ENCODE results near the gene RNASEL. TPM values are rescaled to one million over a fixed set of nuclear protein-coding genes. Genes with fewer than 3 reads are reported as not detected.
A peak's percentile ranks its signal among the peaks of the same experiment; 100 is the strongest.

The RNASEL gene
- polyA plus RNA-seq, 1 of the 3 experiments (the other 2 are of a cell fraction) = not detected

DNA sequence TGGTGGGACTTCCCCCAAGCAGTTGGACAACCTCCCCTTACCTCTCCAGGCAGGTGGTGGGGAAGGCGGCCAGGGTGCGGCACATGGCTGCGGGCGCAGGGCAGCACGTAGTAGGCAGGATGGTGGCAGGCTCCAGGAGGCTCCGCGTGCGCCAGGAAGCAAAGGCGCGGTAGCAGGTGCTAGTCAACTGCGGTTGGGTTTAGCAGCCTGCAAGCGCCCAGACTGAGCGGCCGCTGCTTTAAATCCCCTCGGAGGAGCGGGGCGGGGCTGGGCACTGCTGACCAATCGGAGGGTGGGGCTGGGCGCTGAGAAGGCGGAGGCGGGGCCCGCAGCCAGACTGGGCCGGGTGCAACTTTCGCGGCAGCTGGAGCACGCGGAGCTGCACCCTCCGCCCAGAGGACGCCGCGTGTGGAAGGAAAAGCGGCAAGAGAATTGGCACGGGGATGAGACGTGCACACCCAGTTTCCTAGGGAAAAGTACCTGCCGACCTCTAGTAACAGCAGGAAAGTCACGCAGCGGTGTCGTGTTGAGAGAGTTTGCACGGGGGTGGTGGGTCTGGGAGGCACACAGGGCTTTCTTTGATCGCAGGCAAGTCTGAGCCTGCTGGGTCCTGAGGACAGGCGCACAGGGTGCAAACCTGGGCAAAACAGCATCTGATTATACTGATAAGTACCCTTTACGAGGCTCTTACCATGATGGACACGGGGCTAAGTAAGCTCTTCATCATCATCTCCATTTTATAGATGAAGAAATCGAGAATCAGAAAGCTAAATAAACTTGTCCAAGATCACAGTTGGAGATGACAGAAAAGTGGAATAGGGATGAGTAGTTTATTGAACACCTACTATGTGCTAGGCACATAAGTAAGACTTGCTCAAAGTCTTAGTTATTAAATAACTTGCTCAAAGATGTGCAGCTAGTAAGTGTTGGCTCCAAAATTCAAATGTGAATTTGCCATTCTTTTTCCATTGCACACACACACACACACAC is 15.4 kb upstream of the RNASEL start, which contains the start of gene RGS16:
RGS16 (minus strand) TSS at position 215 of the 990 bp plus-strand sequence; CDS start at position 85, 130 bp downstream.
- no peaks in the 10 kb centered on the region for H3K9me3 ChIP-seq
- peaks cover 0 to 29% of the 10 kb centered on the region in 2 experiments; a peak in 1 of 4 replicates for H3K4me1 ChIP-seq (ENCODE audit: control insufficient read depth in 1 of 2, insufficient read depth in 2 of 2, low read depth in 1 of 2, low read length in 1 of 2)
- POLR2A ChIA-PET = interaction anchor here (0.8 to 1.1 kb wide), 2 partner anchors 80 to 182 kb away, joined by 3 read pairs; partner anchors contain the start of gene RGS8
- H3K4me2 ChIP-seq = peak within 1 kb of the TSS; percentile 86
- H3K27ac ChIP-seq (ENCODE audit: low read depth in 2 of 2, low read length in 1 of 2) = peak within 1 kb of the TSS in 1 of 2 experiments; percentile 63; a peak in 2 of 4 replicates
- no peaks in the 10 kb centered on the region for H3K27me3 ChIP-seq (ENCODE audit: insufficient read depth)
- H3F3A ChIP-seq (replicated peaks; ENCODE audit: insufficient read depth) = no peaks in the 10 kb centered on the region
- peak within 1 kb of the TSS; percentile 57 to 67 for H3K4me3 ChIP-seq (ENCODE audit: low read depth in 2 of 2, low read length in 1 of 2)
- no peaks in the 10 kb centered on the region for H3K36me3 ChIP-seq (replicated peaks in 1 of 2; ENCODE audit: control insufficient read depth in 1 of 2, insufficient read depth in 2 of 2, low read length in 1 of 2)
- no peaks in the 10 kb centered on the region for H4K20me1 ChIP-seq (ENCODE audit: insufficient read depth)
- H3K9ac ChIP-seq = no peak within 1 kb of the TSS
- WGBS (ENCODE audit: low lambda C conversion rate) = 21% methylated on average over 24 of the region's 44 CpGs
- peak within 1 kb of the TSS; percentile 85 for H2AFZ ChIP-seq (ENCODE audit: low read depth)
- peak; percentile 98 for DNase-seq
- peak; percentile 59; the same call in 1 of the 2 replicates for TF ChIP-seq TAF1 (IDR thresholded peaks at IDR 0.05; ENCODE audit: borderline replicate concordance, low read depth, low read length)
- TF ChIP-seq, protein P1, sequence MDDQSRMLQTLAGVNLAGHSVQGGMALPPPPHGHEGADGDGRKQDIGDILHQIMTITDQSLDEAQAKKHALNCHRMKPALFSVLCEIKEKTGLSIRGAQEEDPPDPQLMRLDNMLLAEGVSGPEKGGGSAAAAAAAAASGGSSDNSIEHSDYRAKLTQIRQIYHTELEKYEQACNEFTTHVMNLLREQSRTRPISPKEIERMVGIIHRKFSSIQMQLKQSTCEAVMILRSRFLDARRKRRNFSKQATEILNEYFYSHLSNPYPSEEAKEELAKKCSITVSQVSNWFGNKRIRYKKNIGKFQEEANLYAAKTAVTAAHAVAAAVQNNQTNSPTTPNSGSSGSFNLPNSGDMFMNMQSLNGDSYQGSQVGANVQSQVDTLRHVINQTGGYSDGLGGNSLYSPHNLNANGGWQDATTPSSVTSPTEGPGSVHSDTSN (IDR thresholded peaks at IDR 0.05) = no peak
- peak; percentile 77 for TF ChIP-seq MXI1 (IDR thresholded peaks at IDR 0.05; ENCODE audit: low read depth, low read length)
- TF ChIP-seq, protein P2, sequence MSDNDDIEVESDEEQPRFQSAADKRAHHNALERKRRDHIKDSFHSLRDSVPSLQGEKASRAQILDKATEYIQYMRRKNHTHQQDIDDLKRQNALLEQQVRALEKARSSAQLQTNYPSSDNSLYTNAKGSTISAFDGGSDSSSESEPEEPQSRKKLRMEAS (IDR thresholded peaks at IDR 0.05; ENCODE audit: low read depth) = peak; percentile 96
- TF ChIP-seq POLR2AphosphoS5 (IDR thresholded peaks at IDR 0.05; ENCODE audit: low read depth, low read length) = peak; percentile 70
- H3K79me2 ChIP-seq (ENCODE audit: insufficient read depth) = no peaks in the 10 kb centered on the region
- CTCF ChIA-PET = interaction anchor here (1.3 to 17.7 kb wide), 6 partner anchors 8 to 520 kb away, joined by 3 to 829 read pairs (median 4); partner anchors contain the start of gene NPL
- no peaks in the 10 kb centered on the region for H3K9me2 ChIP-seq

DNA sequence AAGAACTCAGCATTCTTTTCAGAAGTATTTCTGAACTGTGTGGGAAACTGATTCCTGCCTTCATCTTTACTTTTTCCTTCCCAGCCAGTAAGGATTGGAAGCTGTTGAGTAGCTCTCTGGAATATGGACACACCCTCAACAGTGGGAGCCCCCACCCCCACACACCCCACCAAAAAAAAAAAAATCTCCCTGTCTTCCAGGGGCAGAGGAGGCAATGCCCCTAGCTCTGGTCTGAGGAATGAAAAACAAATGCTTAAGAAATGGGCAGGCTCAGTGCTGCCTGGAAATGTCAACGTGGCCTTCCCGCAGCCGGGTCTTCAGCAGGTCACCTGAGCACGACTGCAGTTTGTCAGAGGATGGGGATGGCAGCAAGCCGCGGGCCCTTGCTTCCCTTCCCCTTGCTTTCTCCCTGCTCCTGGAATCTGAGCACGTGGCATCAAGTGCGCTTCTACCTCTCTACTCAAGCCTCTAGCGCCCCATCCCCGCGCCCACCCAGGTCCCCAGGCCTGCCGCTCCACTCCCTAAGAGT is 14.7 kb upstream of the RNASEL start:
- peak overlapping the region; percentile 57 to 67 for H3K4me3 ChIP-seq (ENCODE audit: low read depth in 2 of 2, low read length in 1 of 2)
- peak overlapping the region; percentile 85 for H2AFZ ChIP-seq (ENCODE audit: low read depth)
- 7% methylated on average over 9 of the region's 12 CpGs for WGBS (ENCODE audit: low lambda C conversion rate)
- peak overlapping the region; percentile 86 for H3K4me2 ChIP-seq
- H3K9me3 ChIP-seq = no peaks in the 10 kb centered on the region
- H4K20me1 ChIP-seq (ENCODE audit: insufficient read depth) = no peaks in the 10 kb centered on the region
- H3K27ac ChIP-seq (ENCODE audit: low read depth in 2 of 2, low read length in 1 of 2) = peak overlapping the region in 1 of 2 experiments; percentile 63; a peak in 1 of 4 replicates
- CTCF ChIA-PET = interaction anchor here (1.0 to 17.7 kb wide), 8 partner anchors 8 to 519 kb away, joined by 3 to 829 read pairs (median 4); partner anchors contain the start of gene NPL
- H3F3A ChIP-seq (replicated peaks; ENCODE audit: insufficient read depth) = no peaks in the 10 kb centered on the region
- no peak overlapping the region for H3K9ac ChIP-seq
- H3K79me2 ChIP-seq (ENCODE audit: insufficient read depth) = no peaks in the 10 kb centered on the region
- no peaks in the 10 kb centered on the region for H3K36me3 ChIP-seq (replicated peaks in 1 of 2; ENCODE audit: control insufficient read depth in 1 of 2, insufficient read depth in 2 of 2, low read length in 1 of 2)
- POLR2A ChIA-PET = interaction anchor here (1.3 kb wide), 1 partner anchor 179 kb away, joined by 9 read pairs; no protein-coding TSS in a partner anchor
- peaks cover 0 to 35% of the 10 kb centered on the region in 2 experiments; a peak in 1 of 4 replicates for H3K4me1 ChIP-seq (ENCODE audit: control insufficient read depth in 1 of 2, insufficient read depth in 2 of 2, low read depth in 1 of 2, low read length in 1 of 2)
- TF ChIP-seq, protein P2 (IDR thresholded peaks at IDR 0.05; ENCODE audit: low read depth) = no peak
- TF ChIP-seq, protein P3, sequence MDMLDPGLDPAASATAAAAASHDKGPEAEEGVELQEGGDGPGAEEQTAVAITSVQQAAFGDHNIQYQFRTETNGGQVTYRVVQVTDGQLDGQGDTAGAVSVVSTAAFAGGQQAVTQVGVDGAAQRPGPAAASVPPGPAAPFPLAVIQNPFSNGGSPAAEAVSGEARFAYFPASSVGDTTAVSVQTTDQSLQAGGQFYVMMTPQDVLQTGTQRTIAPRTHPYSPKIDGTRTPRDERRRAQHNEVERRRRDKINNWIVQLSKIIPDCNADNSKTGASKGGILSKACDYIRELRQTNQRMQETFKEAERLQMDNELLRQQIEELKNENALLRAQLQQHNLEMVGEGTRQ (IDR thresholded peaks at IDR 0.05; ENCODE audit: borderline replicate concordance, low read depth, low read length) = no peak
- TF ChIP-seq, protein P4, sequence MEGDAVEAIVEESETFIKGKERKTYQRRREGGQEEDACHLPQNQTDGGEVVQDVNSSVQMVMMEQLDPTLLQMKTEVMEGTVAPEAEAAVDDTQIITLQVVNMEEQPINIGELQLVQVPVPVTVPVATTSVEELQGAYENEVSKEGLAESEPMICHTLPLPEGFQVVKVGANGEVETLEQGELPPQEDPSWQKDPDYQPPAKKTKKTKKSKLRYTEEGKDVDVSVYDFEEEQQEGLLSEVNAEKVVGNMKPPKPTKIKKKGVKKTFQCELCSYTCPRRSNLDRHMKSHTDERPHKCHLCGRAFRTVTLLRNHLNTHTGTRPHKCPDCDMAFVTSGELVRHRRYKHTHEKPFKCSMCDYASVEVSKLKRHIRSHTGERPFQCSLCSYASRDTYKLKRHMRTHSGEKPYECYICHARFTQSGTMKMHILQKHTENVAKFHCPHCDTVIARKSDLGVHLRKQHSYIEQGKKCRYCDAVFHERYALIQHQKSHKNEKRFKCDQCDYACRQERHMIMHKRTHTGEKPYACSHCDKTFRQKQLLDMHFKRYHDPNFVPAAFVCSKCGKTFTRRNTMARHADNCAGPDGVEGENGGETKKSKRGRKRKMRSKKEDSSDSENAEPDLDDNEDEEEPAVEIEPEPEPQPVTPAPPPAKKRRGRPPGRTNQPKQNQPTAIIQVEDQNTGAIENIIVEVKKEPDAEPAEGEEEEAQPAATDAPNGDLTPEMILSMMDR (IDR thresholded peaks at IDR 0.05) = no peak
- H3K27me3 ChIP-seq (ENCODE audit: insufficient read depth) = no peaks in the 10 kb centered on the region
- no peaks in the 10 kb centered on the region for H3K9me2 ChIP-seq
- peak; percentile 61 for DNase-seq
